GM21786 (cell line): ENCODE results near the gene ST8SIA5.

Experiments used
- ATAC-seq: cut with Tn5 transposase; IDR thresholded peaks from one replicate; pipeline ENCODE4 v1.9.1; 2021; ENCODE audit not compliant: unreplicated experiment

The ST8SIA5 gene

DNA sequence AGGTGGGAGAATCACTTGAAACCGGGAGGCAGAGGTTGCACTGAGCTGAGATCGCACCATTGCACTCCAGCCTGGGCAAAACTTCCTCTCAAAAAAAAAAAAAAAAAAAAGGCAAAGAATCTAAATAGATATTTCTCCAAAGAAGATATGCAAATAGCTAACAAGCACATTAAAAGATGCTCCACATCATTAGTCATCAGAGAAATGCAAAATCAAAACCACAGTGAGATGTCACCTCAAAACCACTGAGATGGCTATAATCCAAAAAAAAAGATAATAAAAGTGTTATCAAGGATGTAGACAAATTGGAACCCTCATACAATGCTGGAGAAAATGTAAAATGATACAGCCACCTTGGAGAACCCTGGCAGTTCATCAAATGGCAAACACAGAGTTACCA, 8.4 kb downstream of the ST8SIA5 start:
- ATAC-seq: no peak

DNA sequence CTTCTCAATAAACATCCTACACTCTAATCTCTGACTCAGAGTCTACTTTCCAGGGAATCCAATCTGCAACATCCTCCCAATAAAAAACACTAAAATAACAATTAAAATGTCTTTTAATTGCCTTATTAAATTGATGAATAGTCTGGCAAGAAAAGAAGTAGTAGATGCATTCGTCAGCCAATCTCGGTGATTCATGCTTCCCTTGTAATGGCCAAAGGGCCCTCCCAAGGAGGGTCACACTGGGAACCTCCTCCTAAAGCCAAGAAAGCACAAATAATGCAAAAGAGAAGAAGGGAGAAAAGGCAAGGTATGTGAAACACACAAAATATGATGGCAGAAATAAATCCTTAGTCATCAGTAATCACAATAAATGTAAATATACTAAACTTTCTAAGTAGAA, 16.8 kb downstream of the ST8SIA5 start:
- no peak for ATAC-seq

GRCh38 chr18:46738491-46738890, 18.4 kb downstream of the ST8SIA5 start:
- ATAC-seq: no peak

DNA sequence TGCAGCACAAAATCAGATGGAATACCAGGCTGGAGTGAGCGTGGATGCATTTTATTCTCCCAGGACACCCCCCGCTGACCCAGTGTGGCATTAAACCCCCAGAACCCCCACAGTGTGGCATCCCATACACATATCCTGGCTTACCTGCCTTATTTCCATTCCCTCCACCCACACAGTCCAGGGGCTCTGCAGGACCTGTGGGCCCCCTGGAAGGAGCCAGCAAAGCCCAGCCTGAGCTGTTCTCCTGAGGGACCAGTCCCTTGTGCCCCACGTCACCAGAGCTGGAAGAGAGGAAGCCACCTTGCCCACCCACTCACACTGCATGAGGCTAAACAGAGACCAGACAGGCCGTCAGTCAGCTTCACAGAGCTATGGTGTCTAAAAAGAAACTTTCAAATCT, 20.1 kb downstream of the ST8SIA5 start:
- no peak for ATAC-seq

DNA sequence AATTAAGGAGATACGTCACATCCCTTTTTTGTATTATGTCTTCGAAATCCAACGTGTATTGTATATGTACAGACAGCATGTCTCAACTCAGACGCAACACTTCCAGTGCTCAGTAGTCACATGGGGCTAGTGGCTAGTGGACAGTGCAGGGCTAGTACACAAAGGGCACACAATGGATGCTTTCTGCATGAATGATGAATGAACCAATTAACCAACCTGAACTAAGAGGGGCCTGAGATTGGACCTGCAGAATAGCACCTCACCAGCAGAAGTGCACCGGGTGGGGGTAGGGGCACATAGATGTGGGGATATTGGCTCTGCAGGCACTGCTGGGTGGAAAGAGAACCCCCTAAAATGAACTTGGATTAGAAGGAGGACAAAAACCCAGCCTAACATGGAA, 20.7 kb downstream of the ST8SIA5 start:
- ATAC-seq: no peak

GRCh38 chr18:46734981-46735380, 21.9 kb downstream of the ST8SIA5 start:
- ATAC-seq: no peak

DNA sequence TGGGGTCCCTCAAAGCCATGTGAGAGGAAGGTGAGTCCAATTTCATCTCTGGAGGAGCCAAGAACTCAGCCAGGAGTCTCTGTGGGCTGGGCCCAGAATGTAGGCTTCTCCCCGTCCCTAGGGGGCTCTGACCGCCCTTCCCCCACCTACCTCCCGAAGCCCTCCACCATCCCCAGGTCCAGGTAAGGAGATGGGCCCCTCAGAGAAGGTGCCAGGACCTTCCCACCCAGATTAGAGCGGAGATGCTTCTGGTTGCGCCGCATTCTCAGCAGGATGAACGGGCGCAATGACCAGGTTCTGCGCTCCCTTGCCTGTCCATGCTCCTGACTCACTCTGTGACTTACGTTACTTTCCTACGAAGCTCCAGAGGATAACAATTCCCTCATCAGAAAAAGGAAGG, 23.0 kb downstream of the ST8SIA5 start:
- ATAC-seq: no peak

- ATAC-seq: no peak
Measured at GRCh38 chr18:46732801-46733200, 24.1 kb downstream of the ST8SIA5 start.

DNA sequence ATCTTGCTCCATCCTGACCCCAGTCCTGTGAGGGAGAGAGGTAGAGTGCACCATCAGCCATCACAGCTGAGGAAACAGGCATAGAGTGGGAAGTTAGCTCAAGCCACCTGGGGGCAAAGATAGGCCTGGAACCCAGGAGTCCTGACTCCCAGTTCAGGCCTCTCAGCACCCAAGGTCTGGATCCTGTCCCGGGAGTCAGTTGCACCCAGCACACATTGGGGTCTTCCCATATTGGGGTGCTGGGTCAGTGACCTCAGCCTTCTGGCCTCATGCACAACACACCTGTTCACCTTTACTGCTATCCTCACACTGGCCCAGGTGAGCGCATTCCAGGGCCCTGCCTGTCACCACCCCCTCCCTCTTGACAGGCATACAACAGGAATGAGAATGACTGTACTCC, 24.7 kb downstream of the ST8SIA5 start:
- no peak for ATAC-seq

DNA sequence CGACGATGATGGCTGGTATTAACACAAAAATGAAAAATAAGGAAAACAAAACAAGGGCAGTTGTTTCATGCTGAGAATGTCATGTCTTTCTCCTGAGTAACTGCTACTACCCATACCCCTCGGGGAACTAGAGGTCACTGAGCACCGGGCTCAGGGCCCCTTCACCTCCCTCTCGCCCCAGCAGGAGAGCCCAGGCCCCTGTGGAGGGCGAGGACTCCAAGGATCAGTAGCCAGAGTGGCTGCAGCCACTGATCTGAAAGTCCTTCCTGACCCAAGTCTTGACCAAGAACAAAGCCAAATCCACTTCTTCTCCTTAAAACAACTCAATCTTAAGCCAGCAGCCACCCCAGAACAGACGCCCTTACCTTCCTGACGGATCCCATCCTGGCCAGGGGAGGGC, 25.5 kb downstream of the ST8SIA5 start:
- ATAC-seq: no peak

- no peak for ATAC-seq
Measured at GRCh38 chr18:46728219-46728930, 28.5 kb downstream of the ST8SIA5 start.

- ATAC-seq: no peak
Measured at GRCh38 chr18:46727177-46727576, 29.7 kb downstream of the ST8SIA5 start.

- ATAC-seq: no peak
Measured at GRCh38 chr18:46725310-46725709, 31.5 kb downstream of the ST8SIA5 start.

- no peak for ATAC-seq
Measured at GRCh38 chr18:46723856-46724415, 32.9 kb downstream of the ST8SIA5 start.

- ATAC-seq: no peak
Measured at GRCh38 chr18:46722051-46722450, 34.8 kb downstream of the ST8SIA5 start.

DNA sequence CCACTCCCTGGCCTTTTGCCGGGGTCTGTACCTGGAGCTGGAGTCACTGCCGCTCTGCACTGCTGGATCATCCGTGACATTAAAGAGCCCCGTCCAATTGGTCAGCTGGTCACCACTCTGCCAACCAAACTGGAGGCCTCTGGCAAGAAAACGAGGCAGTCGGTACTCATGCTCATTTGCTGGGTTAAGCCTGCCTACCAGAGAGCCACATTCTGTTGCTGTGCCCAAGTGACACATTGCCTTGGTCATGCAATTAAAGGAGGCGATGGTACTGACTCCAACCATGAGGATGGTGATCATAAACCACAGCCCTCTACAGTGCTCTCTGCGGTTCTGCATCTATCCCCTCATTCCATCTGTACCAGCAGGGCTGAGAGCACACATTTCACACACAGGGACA, 35.5 kb downstream of the ST8SIA5 start:
- no peak for ATAC-seq

- no peak for ATAC-seq
Measured at GRCh38 chr18:46720521-46720920, 36.3 kb downstream of the ST8SIA5 start.

- ATAC-seq: no peak
Measured at GRCh38 chr18:46720092-46720491, 36.8 kb downstream of the ST8SIA5 start.

- ATAC-seq: no peak
Measured at GRCh38 chr18:46719388-46719787, 37.5 kb downstream of the ST8SIA5 start.

DNA sequence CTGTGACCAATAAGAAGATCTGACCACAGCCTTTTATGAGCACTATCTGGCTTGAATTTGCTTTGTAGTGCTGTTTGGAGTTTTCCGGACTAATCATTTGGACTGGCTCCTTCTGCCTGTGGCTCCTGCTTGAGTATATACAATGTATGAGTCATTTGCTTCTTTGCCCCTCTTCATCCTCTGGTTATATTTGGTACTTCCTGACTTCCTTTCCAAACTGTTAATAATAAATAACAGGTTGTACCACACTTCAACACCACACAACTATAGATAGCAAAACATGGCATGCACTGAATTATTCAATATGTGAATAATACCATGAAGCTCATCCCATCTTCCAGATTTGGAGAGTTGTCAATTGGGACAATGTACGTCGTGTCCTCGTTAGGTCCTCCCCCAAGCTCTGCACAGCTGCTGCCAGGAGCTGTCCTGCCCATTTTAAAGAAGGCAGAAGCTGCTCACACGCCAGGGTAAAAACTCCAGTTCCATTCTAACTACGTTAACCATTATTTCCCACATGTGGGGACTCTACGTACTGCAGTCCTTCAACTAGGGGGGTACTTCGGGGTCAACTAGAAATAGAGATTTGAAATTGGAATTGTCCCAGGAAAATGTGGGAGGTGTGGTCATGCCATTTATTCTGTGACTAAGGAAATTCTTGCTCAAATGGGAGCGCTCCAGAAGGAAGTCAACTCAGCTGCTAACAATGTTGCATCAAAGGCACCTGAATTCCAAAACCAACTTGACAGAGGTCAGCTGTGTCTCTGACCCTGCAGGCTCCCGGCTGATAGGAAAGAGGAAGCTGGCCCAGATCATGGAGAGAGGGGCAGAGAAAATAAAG, 38.1 kb downstream of the ST8SIA5 start:
- no peak for ATAC-seq

DNA sequence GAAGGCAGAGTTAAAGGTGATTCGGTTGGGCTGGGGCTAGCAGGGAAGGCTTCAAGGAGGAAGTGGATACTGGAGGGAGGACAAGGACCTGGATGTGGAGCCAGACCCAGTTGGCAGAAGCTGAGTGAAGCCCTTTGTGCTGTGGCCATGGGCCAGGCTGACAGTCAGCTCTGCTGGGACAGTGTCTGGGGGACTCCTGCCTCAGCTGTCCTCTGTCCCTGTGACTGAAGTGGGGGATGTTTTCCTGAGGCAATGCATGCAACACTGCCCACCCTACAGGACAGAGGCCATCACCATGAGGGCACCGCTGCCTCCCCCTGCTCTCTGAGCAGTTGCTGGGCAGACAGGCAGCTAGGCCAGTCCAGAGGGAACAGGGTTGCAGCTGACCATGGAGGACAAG, 40.0 kb downstream of the ST8SIA5 start:
- no peak for ATAC-seq

DNA sequence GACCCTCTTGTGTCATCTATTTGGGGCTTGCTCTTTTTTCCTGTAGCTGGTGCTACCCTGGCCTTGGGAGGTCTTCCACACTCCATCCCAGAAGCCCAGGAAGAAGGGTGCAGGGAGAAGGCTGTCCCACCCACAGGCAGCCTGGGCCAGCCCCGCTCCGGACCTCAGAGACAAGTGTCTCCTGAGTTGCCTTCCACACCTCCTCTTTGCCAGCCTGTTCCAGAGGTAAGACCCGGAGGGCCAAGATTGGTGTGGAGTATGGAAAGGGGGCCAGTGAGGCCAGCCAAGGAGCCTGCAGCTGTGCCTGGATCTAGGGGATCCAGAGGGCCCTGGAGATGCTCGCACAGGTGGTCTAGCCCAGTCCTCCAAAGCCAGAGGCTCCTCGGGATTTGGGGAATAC, 40.5 kb downstream of the ST8SIA5 start:
- ATAC-seq: no peak
